Stimulated activated CD4-positive, alpha-beta T cell treated with anti-CD3 and anti-CD28 coated beads, Interleukin-15, amount 100 ng/mL, for 24 hours (primary cell): Measurements from ENCODE around the gene SLC46A3.

ENCODE experiments used
- DNase-seq: peaks from one replicate; pipeline ENCODE4 v3.0.0-alpha.2; 2020

The SLC46A3 gene

DNA sequence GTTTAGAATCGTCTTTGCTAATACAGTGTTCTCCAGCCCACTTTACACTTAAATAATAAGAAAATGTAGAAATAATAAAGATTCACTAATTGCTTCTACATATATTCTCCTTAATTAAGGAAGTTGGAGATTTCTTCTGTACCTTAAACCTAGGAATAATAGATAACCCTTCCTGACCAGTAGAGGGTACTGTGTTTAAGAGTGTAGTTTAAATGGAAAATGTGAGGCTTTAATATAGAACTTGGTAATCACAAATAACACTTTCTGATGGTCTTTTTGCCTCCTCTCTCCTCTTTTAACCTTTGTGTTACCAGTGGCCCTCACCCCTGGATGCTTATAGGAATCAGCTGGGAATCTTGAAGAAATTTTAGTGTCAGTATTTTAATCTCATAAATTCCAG, 39.1 kb downstream of the SLC46A3 start:
- no peak for DNase-seq

GRCh38 chr13:28678809-28679208, 40.0 kb downstream of the SLC46A3 start:
- DNase-seq = no peak

DNA sequence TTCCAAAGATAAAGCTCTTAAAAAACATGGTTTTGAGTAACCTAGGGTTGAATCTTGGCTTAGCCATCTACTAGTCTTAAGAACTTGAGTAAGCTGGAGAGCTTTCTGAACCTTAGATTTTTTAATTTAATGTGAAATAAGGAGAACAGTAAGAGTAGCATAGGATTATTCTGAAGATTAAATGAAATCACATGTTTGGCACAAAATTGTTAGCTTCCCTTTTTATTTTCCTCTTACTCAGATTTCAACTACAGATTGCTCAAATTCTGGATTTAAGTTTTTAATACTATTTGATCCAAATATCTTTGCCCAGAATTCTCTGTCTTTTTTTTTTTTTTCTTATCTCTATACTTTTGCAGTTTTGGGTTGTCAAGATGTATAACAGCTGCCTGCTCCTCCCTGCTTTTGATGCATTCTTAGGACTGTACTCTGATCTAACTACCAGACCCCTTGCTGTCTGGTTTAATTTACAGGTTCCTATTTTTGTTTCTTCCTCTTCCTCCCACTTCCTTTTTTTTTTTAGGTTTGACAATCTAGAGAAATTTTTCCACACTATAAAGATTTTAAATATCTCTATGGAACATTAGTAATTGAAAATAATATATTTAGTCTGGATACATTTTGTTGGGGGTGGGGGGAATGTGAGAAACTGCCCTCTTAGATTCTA, 47.5 kb downstream of the SLC46A3 start:
- no peak for DNase-seq

DNA sequence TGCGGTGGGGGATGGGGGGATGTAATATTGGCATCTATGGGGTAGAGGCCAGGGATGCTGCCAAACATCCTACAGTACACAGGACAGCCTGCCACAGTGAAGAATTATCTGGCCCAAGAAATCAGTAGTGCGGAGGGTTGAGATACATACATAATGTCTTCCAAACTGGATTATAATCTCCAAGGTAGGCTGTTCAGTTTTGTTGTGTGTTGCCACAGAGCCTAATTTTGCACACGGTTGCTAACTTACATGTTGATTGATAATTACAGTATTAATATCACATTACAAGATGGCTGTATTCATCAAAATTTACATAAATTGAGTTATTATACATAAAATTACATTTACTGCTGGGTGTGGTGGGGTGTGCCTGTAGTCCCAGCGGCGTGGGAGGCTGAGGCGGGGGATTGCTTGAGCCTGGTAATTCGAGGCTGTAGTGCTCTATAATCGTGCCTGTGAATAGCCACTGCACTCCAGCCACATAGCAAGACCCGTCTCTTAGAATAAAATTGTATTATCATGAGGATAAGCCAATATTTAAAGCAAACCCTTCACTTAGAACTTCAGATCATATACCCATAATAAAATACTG, 51.8 kb downstream of the SLC46A3 start:
- DNase-seq = no peak

DNA sequence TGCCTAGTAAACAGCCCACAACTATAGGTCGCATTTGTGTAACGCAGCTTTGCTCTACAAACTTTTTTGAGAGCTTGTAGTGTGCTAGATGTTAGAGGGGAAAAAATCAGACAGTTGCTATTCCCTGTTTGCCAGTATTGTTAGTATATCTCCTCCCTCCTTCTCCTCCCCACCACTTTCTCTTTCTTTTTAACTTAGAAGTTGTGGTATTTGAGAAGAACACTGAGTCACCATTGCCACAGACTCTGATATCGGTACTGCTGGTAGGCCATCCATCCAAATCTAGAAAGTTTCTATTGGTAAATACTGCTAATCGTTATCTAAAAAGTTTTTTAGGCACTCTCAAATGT, 59.2 kb downstream of the SLC46A3 start:
- DNase-seq = peak; percentile 25

- DNase-seq = peak; percentile 94
Measured at GRCh38 chr13:28658796-28659620, 59.8 kb downstream of the SLC46A3 start, which contains the start of gene POMP. Gene POMP, plus strand, starts transcription at chr13:28659130. Its CDS starts 55 bp downstream, at chr13:28659185.

GRCh38 chr13:28658539-28658795, 60.3 kb downstream of the SLC46A3 start:
- no peak for DNase-seq

- DNase-seq = no peak
Measured at GRCh38 chr13:28657784-28658538, 60.8 kb downstream of the SLC46A3 start.

DNA sequence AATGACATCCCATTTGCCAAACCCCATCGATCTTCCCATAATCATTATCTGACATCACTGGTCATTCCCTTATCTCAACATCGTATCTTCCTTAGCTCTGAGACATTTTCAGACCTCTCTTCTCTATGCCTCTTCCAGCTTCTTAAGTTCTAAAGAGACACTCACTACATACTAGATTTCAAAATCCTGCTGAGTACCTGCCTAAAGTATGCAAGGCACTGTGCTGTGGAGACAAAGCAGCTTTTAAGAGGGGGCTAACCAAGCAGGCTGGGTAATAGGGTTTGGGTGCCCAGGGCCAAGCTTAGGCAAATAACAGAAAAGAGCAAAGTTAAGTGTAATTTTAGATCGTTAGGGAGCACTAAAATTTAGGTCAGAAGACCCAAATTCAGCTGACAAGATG, 63.2 kb downstream of the SLC46A3 start:
- no peak for DNase-seq

- DNase-seq = no peak
Measured at GRCh38 chr13:28654276-28654675, 64.5 kb downstream of the SLC46A3 start.

DNA sequence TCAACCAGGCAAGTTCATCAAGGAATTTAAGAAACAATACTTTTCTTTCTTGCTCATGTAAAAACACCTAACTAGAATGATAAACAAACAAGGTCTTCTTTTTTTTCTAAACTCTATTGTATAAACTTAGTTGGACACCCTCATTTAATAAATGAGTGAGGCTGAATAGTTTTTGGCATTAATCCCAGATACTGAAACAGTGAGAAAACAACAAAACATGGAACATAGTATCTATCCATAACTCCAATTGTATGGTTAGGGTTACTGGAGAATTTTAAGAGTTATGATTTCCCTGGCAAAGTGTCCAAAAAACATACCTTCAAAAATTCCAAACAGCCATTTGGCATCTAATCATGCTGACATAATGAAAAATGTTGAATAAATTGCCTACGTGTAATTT, 65.7 kb downstream of the SLC46A3 start:
- no peak for DNase-seq

DNA sequence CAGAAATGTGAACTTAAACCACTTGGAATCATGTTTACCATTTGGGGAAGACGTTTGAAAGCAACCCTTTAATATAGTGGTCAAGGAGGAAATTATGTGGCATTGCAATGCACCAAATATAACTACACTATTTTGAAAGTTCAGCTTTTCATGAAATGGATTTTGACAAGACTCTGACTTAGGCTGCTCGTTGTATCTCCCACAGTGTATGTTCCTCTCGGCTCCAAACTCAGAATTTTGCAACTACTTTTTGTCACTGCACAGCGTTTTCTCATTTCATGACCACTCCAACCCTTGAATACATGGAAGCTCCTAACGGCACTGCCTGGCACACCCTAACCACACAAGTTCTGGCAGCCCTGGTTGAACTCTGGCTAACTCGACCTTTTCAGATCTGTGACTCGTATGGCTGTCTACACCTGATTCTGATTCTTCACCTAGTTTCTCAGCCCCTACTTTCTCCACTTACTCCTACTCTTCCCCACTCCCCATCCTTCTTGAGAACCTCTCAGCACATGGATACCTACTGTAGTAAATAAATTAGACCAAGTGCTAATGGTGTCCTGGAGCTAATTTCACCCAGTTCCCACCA, 66.9 kb downstream of the SLC46A3 start:
- DNase-seq = no peak

- DNase-seq = no peak
Measured at GRCh38 chr13:28650284-28650683, 68.5 kb downstream of the SLC46A3 start.
